Measurements from ENCODE around the gene NPTN. TPM values are rescaled to one million over a fixed set of nuclear protein-coding genes. Genes with fewer than 3 reads are reported as not detected.

The NPTN gene
- total and polyA plus RNA-seq, 2 of the 13 experiments (the other 11 are each of a cell fraction or from before 2014, with no cell fraction given): 78.0 to 110 TPM

DNA sequence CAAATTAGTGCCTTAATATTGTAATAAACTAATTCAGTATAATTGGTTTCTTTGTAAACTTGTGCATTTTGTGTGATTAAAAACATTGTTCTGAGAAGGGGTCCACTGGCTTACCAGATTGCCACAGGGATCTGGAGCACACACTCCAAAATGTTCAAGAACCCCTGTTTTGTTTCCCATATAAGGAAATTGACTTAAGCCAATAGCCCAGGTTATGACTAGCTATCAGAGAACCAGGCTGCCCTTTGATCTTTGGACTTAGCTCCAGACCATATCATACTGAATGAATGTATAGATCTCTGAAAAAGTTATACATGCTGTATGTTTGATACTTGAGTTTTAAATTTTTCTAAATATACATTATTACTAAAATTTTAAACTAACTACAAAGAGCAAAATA is 91.7 kb downstream of the NPTN start:
- POLR2A ChIA-PET: no interaction called here
- Histone ChIP-seq H4K20me1 (ENCODE audit: insufficient read depth, low read length) (no peaks in the 10 kb centered on the region), H3K4me3 (replicated peaks in 1 of 3; ENCODE audit: insufficient read depth in 1 of 3, low read depth in 2 of 3, low read length in 3 of 3) (no peak overlapping the region), H3K79me2 (ENCODE audit: insufficient read depth, low read length) (no peaks in the 10 kb centered on the region), H3K27ac (ENCODE audit: extremely low read length, insufficient read depth, low read length) (no peak overlapping the region), H3K36me3 (replicated peaks in 1 of 2; ENCODE audit: control insufficient read depth in 1 of 2, insufficient read depth in 2 of 2, low read length in 2 of 2) (no peaks in the 10 kb centered on the region), H3K9me3 (ENCODE audit: low read length) (no peaks in the 10 kb centered on the region), H3K27me3 (ENCODE audit: control insufficient read depth in 1 of 2, insufficient read depth in 2 of 2, low read length in 2 of 2) (no peaks in the 10 kb centered on the region), H3K4me2 (ENCODE audit: low read depth, low read length) (no peak overlapping the region), H3K9ac (ENCODE audit: insufficient read depth, low read depth, low read length) (no peak overlapping the region), H2AFZ (ENCODE audit: low read length) (no peak overlapping the region), H3K4me1 (ENCODE audit: insufficient read depth, low read length) (peaks cover 7% of the 10 kb centered on the region; the same call in 1 of the 2 replicates)
- in situ Hi-C loops (cut with HindIII; ENCODE audit: extremely low pct_ligation_motif_present, low pct_unique_long_range_greater_than_20kb): no loop called here
- CTCF ChIA-PET (ENCODE audit: low intra/inter-chr PET ratio, low total read pairs): no interaction called here
- FAIRE-seq (no peak), ATAC-seq (no peak), DNase-seq (ENCODE audit: low spot score) (peak; percentile 41)
- no TSS peak for BruUV-seq (replicated peaks)
- intact Hi-C loops (cut with micrococcal nuclease; ENCODE audit: unreplicated experiment): no loop called here
- TF ChIP-seq, protein P1, sequence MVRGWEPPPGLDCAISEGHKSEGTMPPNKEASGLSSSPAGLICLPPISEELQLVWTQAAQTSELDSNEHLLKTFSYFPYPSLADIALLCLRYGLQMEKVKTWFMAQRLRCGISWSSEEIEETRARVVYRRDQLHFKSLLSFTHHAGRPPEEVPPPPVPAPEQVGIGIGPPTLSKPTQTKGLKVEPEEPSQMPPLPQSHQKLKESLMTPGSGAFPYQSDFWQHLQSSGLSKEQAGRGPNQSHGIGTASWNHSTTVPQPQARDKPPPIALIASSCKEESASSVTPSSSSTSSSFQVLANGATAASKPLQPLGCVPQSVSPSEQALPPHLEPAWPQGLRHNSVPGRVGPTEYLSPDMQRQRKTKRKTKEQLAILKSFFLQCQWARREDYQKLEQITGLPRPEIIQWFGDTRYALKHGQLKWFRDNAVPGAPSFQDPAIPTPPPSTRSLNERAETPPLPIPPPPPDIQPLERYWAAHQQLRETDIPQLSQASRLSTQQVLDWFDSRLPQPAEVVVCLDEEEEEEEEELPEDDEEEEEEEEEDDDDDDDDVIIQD (CRISPR knock-in tag; IDR thresholded peaks at IDR 0.05; ENCODE audit: low read depth): 0 out of 2 replicates have a peak, but pooled peaks have one; percentile 16
- TF ChIP-seq ZNF430 (CRISPR knock-in tag; IDR thresholded peaks at IDR 0.05): no peak
- no peak for TF ChIP-seq STAT5B (CRISPR knock-in tag; IDR thresholded peaks at IDR 0.05)
- no peak for TF ChIP-seq ZNF619 (CRISPR knock-in tag; IDR thresholded peaks at IDR 0.05)
- TF ChIP-seq MAZ (IDR thresholded peaks at IDR 0.05; ENCODE audit: borderline replicate concordance, low read depth, low read length): no peak
- no peak for TF ChIP-seq MAZ (CRISPR knock-in tag; IDR thresholded peaks at IDR 0.05; ENCODE audit: low read depth)
- TF ChIP-seq, protein P2, sequence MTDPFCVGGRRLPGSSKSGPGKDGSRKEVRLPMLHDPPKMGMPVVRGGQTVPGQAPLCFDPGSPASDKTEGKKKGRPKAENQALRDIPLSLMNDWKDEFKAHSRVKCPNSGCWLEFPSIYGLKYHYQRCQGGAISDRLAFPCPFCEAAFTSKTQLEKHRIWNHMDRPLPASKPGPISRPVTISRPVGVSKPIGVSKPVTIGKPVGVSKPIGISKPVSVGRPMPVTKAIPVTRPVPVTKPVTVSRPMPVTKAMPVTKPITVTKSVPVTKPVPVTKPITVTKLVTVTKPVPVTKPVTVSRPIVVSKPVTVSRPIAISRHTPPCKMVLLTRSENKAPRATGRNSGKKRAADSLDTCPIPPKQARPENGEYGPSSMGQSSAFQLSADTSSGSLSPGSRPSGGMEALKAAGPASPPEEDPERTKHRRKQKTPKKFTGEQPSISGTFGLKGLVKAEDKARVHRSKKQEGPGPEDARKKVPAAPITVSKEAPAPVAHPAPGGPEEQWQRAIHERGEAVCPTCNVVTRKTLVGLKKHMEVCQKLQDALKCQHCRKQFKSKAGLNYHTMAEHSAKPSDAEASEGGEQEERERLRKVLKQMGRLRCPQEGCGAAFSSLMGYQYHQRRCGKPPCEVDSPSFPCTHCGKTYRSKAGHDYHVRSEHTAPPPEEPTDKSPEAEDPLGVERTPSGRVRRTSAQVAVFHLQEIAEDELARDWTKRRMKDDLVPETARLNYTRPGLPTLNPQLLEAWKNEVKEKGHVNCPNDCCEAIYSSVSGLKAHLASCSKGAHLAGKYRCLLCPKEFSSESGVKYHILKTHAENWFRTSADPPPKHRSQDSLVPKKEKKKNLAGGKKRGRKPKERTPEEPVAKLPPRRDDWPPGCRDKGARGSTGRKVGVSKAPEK (CRISPR knock-in tag; IDR thresholded peaks at IDR 0.05; ENCODE audit: borderline replicate concordance): no peak
- no peak for TF ChIP-seq ATRX (CRISPR knock-in tag; IDR thresholded peaks at IDR 0.05; ENCODE audit: borderline replicate concordance)
- TF ChIP-seq, protein P3, sequence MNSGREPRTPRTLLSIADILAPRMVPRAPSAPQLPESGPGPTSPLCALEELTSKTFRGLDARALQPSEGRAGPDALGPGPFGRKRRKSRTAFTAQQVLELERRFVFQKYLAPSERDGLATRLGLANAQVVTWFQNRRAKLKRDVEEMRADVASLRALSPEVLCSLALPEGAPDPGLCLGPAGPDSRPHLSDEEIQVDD (CRISPR knock-in tag; IDR thresholded peaks at IDR 0.05; ENCODE audit: borderline replicate concordance): no peak
- TF ChIP-seq SIN3A (IDR thresholded peaks at IDR 0.05; ENCODE audit: borderline replicate concordance, low read depth, low read length): no peak
- no peak for TF ChIP-seq SUZ12 (IDR thresholded peaks at IDR 0.05; ENCODE audit: low read depth, low read length)
- peak; percentile 83 for TF ChIP-seq SRF (IDR thresholded peaks at IDR 0.05; ENCODE audit: low read depth, low read length)
- no peak for TF ChIP-seq KDM6A (CRISPR knock-in tag; IDR thresholded peaks at IDR 0.05; ENCODE audit: low read depth)
- no peak for TF ChIP-seq ZFYVE20 (CRISPR knock-in tag; IDR thresholded peaks at IDR 0.05; ENCODE audit: borderline replicate concordance, low read depth)
- TF ChIP-seq, protein P4, sequence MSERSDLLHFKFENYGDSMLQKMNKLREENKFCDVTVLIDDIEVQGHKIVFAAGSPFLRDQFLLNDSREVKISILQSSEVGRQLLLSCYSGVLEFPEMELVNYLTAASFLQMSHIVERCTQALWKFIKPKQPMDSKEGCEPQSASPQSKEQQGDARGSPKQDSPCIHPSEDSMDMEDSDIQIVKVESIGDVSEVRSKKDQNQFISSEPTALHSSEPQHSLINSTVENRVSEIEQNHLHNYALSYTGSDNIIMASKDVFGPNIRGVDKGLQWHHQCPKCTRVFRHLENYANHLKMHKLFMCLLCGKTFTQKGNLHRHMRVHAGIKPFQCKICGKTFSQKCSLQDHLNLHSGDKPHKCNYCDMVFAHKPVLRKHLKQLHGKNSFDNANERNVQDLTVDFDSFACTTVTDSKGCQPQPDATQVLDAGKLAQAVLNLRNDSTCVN (CRISPR knock-in tag; IDR thresholded peaks at IDR 0.05; ENCODE audit: borderline replicate concordance): peak; percentile 61; the same call in 1 of the 2 replicates
- TF ChIP-seq ZNF720 (CRISPR knock-in tag; IDR thresholded peaks at IDR 0.05): no peak
- TF ChIP-seq GATAD1 (CRISPR knock-in tag; IDR thresholded peaks at IDR 0.05): no peak
- TF ChIP-seq NFIB (CRISPR knock-in tag; IDR thresholded peaks at IDR 0.05; ENCODE audit: borderline replicate concordance): no peak
- TF ChIP-seq TBX3 (IDR thresholded peaks at IDR 0.05; ENCODE audit: borderline replicate concordance): no peak

Measured in HepG2 (cell line).